Testis (tissue), 3 donors: ENCODE measurements around the gene CLDN4. TPM values are rescaled to one million over a fixed set of nuclear protein-coding genes. Genes with fewer than 3 reads are reported as not detected.

ENCODE experiments used
- DNase-seq: peaks from one replicate; pipeline ENCODE4 v3.0.0-alpha.2; 2019
- H3K27ac ChIP-seq, 2 donors: fragments of 200-600 bp; sonication (generic); one replicate each; pipeline ENCODE4 v1.5.1; 2019
- H3K27me3 ChIP-seq: fragments of 200-600 bp; sonication (generic); one replicate; pipeline ENCODE4 v1.5.1; 2019
- H3K36me3 ChIP-seq: fragments of 200-600 bp; sonication (generic); one replicate; pipeline ENCODE4 v1.5.1; 2017; ENCODE audit warnings: low read depth; ENCODE audit errors: missing control alignments
- H3K4me1 ChIP-seq: fragments of 200-600 bp; sonication (generic); one replicate; pipeline ENCODE4 v1.5.1; 2019
- H3K4me3 ChIP-seq, 2 donors: fragments of 200-600 bp; sonication (generic); one replicate each; pipeline ENCODE4 v1.5.1; 2017 to 2019
- H3K9me3 ChIP-seq: fragments of 200-600 bp; sonication (generic); one replicate; pipeline ENCODE4 v1.5.1; 2017
- CTCF ChIP-seq, 3 experiments: fragments of 450-650 bp in 2 of 3; fragments of 200-600 bp in 1 of 3; sonication (generic) in 1 of 3; IDR thresholded peaks; one replicate each; pipeline ENCODE4 v1.5.1; 2016 to 2019; ENCODE audit warnings: antibody characterized with exemption in 3 of 3, mild to moderate bottlenecking in 2 of 3, moderate library complexity in 1 of 3
- POLR2A ChIP-seq: fragments of 450-650 bp; IDR thresholded peaks from one replicate; pipeline ENCODE4 v1.6.1; 2017; ENCODE audit warnings: antibody characterized with exemption, mild to moderate bottlenecking, moderate library complexity
- WGBS, 2 donors: methylation state at CpG; one replicate each; pipeline ENCODE4 v1.1.5; 2018; 5-methylcytosine and 5-hydroxymethylcytosine counted together
- intact Hi-C: fragments of 100-400 bp; cut with DNase I; formaldehyde crosslinking; loops from one replicate; pipeline ENCODE4 v1.15.1; 2023; ENCODE audit warnings: low total_unique reads
- polyA plus RNA-seq: library from polyadenylated mRNA; stranded (reverse); fragments of 350-450 nt; fragmentation: Illumina TruSeq; extraction: RNeasy Lipid Tissue Mini Kit (QIAGEN cat#74804); gene quantifications from one replicate; pipeline ENCODE4 v1.2.3, GENCODE V29; 2014; ENCODE audit warnings: low read depth, low replicate concordance; ENCODE audit not compliant: insufficient read depth
- total RNA-seq, 2 donors: library from RNA; depleted of rRNA; stranded (reverse); fragments of >200 nt; gene quantifications; one replicate each; pipeline ENCODE4 v1.2.3, GENCODE V29; 2016

The CLDN4 gene
- total and polyA plus RNA-seq, 3 donors from 2014 or later: 0.93 to 4.3 (median 0.94) TPM

GRCh38 chr7:73839743-73840714 lies 9.2 kb downstream of the CLDN4 start:
- H3K36me3 ChIP-seq: no peaks in the 10 kb centered on the region
- no peak overlapping the region for H3K27ac ChIP-seq
- intact Hi-C loops: no loop called here
- WGBS, 2 donors: 94 to 95% methylated on average over 12 to 22 of the region's 22 CpGs
- no peak for DNase-seq
- no peak overlapping the region for H3K4me3 ChIP-seq
- no peaks in the 10 kb centered on the region for H3K27me3 ChIP-seq
- H3K9me3 ChIP-seq: no peaks in the 10 kb centered on the region
- H3K4me1 ChIP-seq: peaks cover 8% of the 10 kb centered on the region
- TF ChIP-seq CTCF (IDR thresholded peaks at IDR 0.05) (no peak), POLR2A (no peak)

GRCh38 chr7:73840715-73841379 lies 10.1 kb downstream of the CLDN4 start:
- no peaks in the 10 kb centered on the region for H3K9me3 ChIP-seq
- no peaks in the 10 kb centered on the region for H3K36me3 ChIP-seq
- 93 to 95% methylated on average over 13 to 16 of the region's 16 CpGs for WGBS, 2 donors
- TF ChIP-seq POLR2A (no peak), CTCF (IDR thresholded peaks at IDR 0.05) (no peak)
- no peak overlapping the region for H3K4me3 ChIP-seq
- H3K4me1 ChIP-seq: peaks cover 15% of the 10 kb centered on the region
- DNase-seq: no peak
- no peaks in the 10 kb centered on the region for H3K27me3 ChIP-seq
- H3K27ac ChIP-seq: no peak overlapping the region
- intact Hi-C loops: no loop called here

- 47 to 58% methylated on average over 10 to 15 of the region's 15 CpGs for WGBS, 2 donors
- intact Hi-C loops: no loop called here
- Histone ChIP-seq H3K4me1 (peaks cover 15% of the 10 kb centered on the region), H3K9me3 (no peaks in the 10 kb centered on the region), H3K27ac (no peak overlapping the region), H3K4me3 (peak overlapping the region; percentile 50 to 62), H3K36me3 (no peaks in the 10 kb centered on the region), H3K27me3 (no peaks in the 10 kb centered on the region)
- no peak for TF ChIP-seq CTCF (IDR thresholded peaks at IDR 0.05)
- no peak for TF ChIP-seq POLR2A
- no peak for DNase-seq
Observed at GRCh38 chr7:73841689-73842066, 10.9 kb downstream of the CLDN4 start.

- intact Hi-C loops: no loop called here
Observed at GRCh38 chr7:73842067-73842976, 11.5 kb downstream of the CLDN4 start, which contains the start of gene METTL27. TSS of gene METTL27 (minus strand) at chr7:73842516. CDS start at chr7:73842140, 376 bp downstream.

More at GRCh38 chr7:73842067-73842976, 11.5 kb downstream of the CLDN4 start, which contains the start of gene METTL27:
- Histone ChIP-seq H3K4me3 (peak within 1 kb of the TSS; percentile 55 to 62), H3K27ac (peak within 1 kb of the TSS in 1 of 2 donors; percentile 31), H3K4me1 (peaks cover 15% of the 10 kb centered on the region), H3K36me3 (no peaks in the 10 kb centered on the region), H3K27me3 (no peaks in the 10 kb centered on the region), H3K9me3 (no peaks in the 10 kb centered on the region)
- 3 to 4% methylated on average over 5 to 45 of the region's 45 CpGs for WGBS, 2 donors
- peak; percentile 97 for DNase-seq
- TF ChIP-seq CTCF (IDR thresholded peaks at IDR 0.05): no peak
- TF ChIP-seq POLR2A: no peak
